Caki2 (cell line): ENCODE results near the gene TNFSF18. TPM values are rescaled to one million over a fixed set of nuclear protein-coding genes. Genes with fewer than 3 reads are reported as not detected.

Experiments
- DNase-seq: peaks from one replicate; pipeline ENCODE4 v3.0.0-alpha.2; 2015; ENCODE audit warnings: low read depth
- in situ Hi-C: cut with HindIII; loops from 2 replicates; pipeline ENCODE4 v1.10.0; 2016; ENCODE audit warnings: low sequenced_read_pairs, low pct_unique_long_range_greater_than_20kb, mixed read lengths
- total RNA-seq: library from RNA; depleted of rRNA; stranded (reverse); fragments of >200 nt; shearing (Covaris generic); gene quantifications from 2 replicates; pipeline ENCODE4 v1.2.3, GENCODE V29; 2014; ENCODE audit warnings: low replicate concordance

Gene TNFSF18
- total RNA-seq, 1 experiment from 2014 or later = 0.57 TPM

- DNase-seq = no peak
- in situ Hi-C loops = no loop called here
Observed at GRCh38 chr1:173044656-173045055, 6.1 kb downstream of the TNFSF18 start.

GRCh38 chr1:173043253-173043652, 7.5 kb downstream of the TNFSF18 start:
- no peak for DNase-seq
- in situ Hi-C loops = no loop called here

- in situ Hi-C loops = no loop called here
Observed at GRCh38 chr1:173042806-173043205, 7.9 kb downstream of the TNFSF18 start.

GRCh38 chr1:173039626-173040025, 11.1 kb downstream of the TNFSF18 start:
- in situ Hi-C loops = no loop called here

More at GRCh38 chr1:173042806-173043205, 7.9 kb downstream of the TNFSF18 start:
- peak; percentile 72 for DNase-seq

GRCh38 chr1:173038875-173039554, 11.7 kb downstream of the TNFSF18 start:
- in situ Hi-C loops = no loop called here
- no peak for DNase-seq

More at GRCh38 chr1:173039626-173040025, 11.1 kb downstream of the TNFSF18 start:
- DNase-seq = no peak

GRCh38 chr1:173024543-173024942, 26.2 kb downstream of the TNFSF18 start:
- no peak for DNase-seq
- in situ Hi-C loops = no loop called here

- in situ Hi-C loops = no loop called here
Observed at GRCh38 chr1:173023343-173023742, 27.4 kb downstream of the TNFSF18 start.

GRCh38 chr1:173020138-173020750, 30.5 kb downstream of the TNFSF18 start:
- in situ Hi-C loops = no loop called here
- DNase-seq = no peak

More at GRCh38 chr1:173023343-173023742, 27.4 kb downstream of the TNFSF18 start:
- DNase-seq = no peak

GRCh38 chr1:173017792-173018191, 32.9 kb downstream of the TNFSF18 start:
- no peak for DNase-seq
- in situ Hi-C loops = no loop called here

GRCh38 chr1:173016419-173016818, 34.3 kb downstream of the TNFSF18 start:
- in situ Hi-C loops = no loop called here
- DNase-seq = no peak

- in situ Hi-C loops = no loop called here
- no peak for DNase-seq
Observed at GRCh38 chr1:173015629-173016028, 35.1 kb downstream of the TNFSF18 start.

GRCh38 chr1:173014160-173014559, 36.6 kb downstream of the TNFSF18 start:
- in situ Hi-C loops = no loop called here
- no peak for DNase-seq

- DNase-seq = no peak
- in situ Hi-C loops = no loop called here
Observed at GRCh38 chr1:173012126-173012525, 38.6 kb downstream of the TNFSF18 start.

- in situ Hi-C loops = no loop called here
- no peak for DNase-seq
Observed at GRCh38 chr1:173009597-173009996, 41.1 kb downstream of the TNFSF18 start.

GRCh38 chr1:173005196-173005864, 45.4 kb downstream of the TNFSF18 start:
- in situ Hi-C loops = no loop called here
- no peak for DNase-seq

- in situ Hi-C loops = no loop called here
- peak; percentile 7 for DNase-seq
Observed at GRCh38 chr1:173002891-173003838, 47.6 kb downstream of the TNFSF18 start.

GRCh38 chr1:172999349-172999748, 51.4 kb downstream of the TNFSF18 start:
- in situ Hi-C loops = no loop called here
- DNase-seq = no peak

- in situ Hi-C loops = no loop called here
- DNase-seq = no peak
Observed at GRCh38 chr1:172997941-172998361, 52.8 kb downstream of the TNFSF18 start.
